ENCODE results near the gene ZNF697. TPM values are rescaled to one million over a fixed set of nuclear protein-coding genes. Genes with fewer than 3 reads are reported as not detected.
"Not testable (repeated sequence)": the region's sequence is repeated elsewhere in the genome, so short reads cannot be mapped to it uniquely, and the experiment has no call there.

ZNF697 gene
- total and polyA plus RNA-seq, 10 of the 15 experiments (the other 5 are each of a cell fraction or from before 2014, with no cell fraction given) = 0.48 to 5.9 (median 3.0) TPM

DNA sequence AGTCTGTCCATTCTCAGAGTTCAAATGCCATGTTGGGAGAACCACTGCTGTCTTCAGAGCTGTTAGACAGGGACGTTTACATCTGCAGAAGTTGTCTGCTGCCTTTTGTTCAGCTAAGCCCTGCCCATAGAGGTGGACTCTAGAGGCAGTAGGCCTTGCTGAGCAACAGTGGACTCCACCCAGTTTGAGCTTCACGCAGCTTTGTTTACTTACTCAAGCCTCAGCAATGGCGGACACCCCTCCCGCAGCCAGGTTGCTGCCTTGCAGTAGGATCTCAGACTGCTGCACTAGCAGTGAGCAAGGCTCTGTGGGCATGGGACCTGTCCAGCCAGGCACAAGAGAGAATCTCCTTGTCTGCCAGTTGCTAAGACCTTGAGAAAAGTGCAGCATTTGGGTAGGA is 48.8 kb upstream of the ZNF697 start:
- WGBS (ENCODE audit: insufficient coverage, insufficient replicate concordance, low lambda C conversion rate, missing lambda C conversion rate) = 50% methylated on average over 4 of the region's 4 CpGs
- intact Hi-C loops (cut with micrococcal nuclease; ENCODE audit: unreplicated experiment); H3K27me3 ChIP-seq (replicated peaks in 1 of 2; ENCODE audit: control insufficient read depth in 2 of 2, insufficient read depth in 2 of 2, low read length in 1 of 2); H2AFZ ChIP-seq (ENCODE audit: control insufficient read depth, low read depth, low read length); H3K4me2 ChIP-seq (ENCODE audit: control insufficient read depth, insufficient read depth); BruUV-seq (replicated peaks); H3K9ac ChIP-seq (ENCODE audit: control insufficient read depth, insufficient read depth, low read length); POLR2A ChIA-PET; in situ Hi-C loops (cut with MboI); RAD21 ChIA-PET (ENCODE audit: unreplicated experiment); H4K20me1 ChIP-seq (ENCODE audit: control insufficient read depth, insufficient read depth); SMC1A ChIA-PET (ENCODE audit: uncharacterized antibody, unreplicated experiment); FAIRE-seq; H3K4me3 ChIP-seq; ATAC-seq; H3K27ac ChIP-seq (ENCODE audit: control insufficient read depth, insufficient read depth); DNase-seq (ENCODE audit: low read depth, low spot score); H3K36me3 ChIP-seq (ENCODE audit: control insufficient read depth in 2 of 2, insufficient read depth in 2 of 2, low read length in 1 of 2); H3K4me1 ChIP-seq (ENCODE audit: control insufficient read depth, insufficient read depth, low read length); H3K9me3 ChIP-seq (replicated peaks; ENCODE audit: control insufficient read depth, insufficient read depth, low read length); H3K79me2 ChIP-seq (ENCODE audit: control insufficient read depth, insufficient read depth, low read length): not testable (repeated sequence)
- CTCF ChIA-PET = interaction anchor here (1.2 to 1.4 kb wide), 2 partner anchors 8 to 21 kb away, joined by 4 read pairs; no protein-coding TSS in a partner anchor

DNA sequence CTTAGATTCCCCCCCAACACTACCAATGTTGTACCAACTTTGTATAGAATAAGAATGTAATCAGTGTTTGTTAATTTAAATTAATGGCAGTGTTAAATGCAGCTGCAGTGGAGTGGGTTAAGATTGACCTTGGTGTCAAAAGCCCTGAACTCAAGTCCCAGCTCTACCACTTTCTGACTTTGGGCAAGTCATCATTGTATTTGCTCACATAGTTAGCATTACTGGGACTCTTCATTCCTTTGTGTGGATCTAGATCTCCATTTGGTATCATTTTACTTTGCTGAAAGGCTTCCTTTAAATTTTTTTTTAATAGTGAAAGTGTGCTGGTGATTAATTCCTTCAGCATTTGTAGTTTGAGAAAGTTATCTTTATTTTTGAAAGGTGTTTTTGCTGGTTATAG is 41.4 kb upstream of the ZNF697 start:
- no peak overlapping the region for H3K4me3 ChIP-seq
- H4K20me1 ChIP-seq (ENCODE audit: control insufficient read depth, insufficient read depth) = no peaks in the 10 kb centered on the region
- H2AFZ ChIP-seq (ENCODE audit: control insufficient read depth, low read depth, low read length) = no peak overlapping the region
- H3K9ac ChIP-seq (ENCODE audit: control insufficient read depth, insufficient read depth, low read length) = no peak overlapping the region
- no peaks in the 10 kb centered on the region for H3K36me3 ChIP-seq (ENCODE audit: control insufficient read depth in 2 of 2, insufficient read depth in 2 of 2, low read length in 1 of 2)
- in situ Hi-C loops (cut with MboI) (no loop called here), intact Hi-C loops (cut with micrococcal nuclease; ENCODE audit: unreplicated experiment) (no loop called here)
- SMC1A ChIA-PET (ENCODE audit: uncharacterized antibody, unreplicated experiment) = no interaction called here
- ATAC-seq (no peak), DNase-seq (ENCODE audit: low read depth, low spot score) (no peak), FAIRE-seq (no peak)
- RAD21 ChIA-PET (ENCODE audit: unreplicated experiment) = interaction anchor here (1.1 kb wide), 1 partner anchor 70 kb away, joined by 3 read pairs; no protein-coding TSS in a partner anchor
- H3K27me3 ChIP-seq (replicated peaks in 1 of 2; ENCODE audit: control insufficient read depth in 2 of 2, insufficient read depth in 2 of 2, low read length in 1 of 2) = 0 out of 4 replicates have a peak, but pooled peaks cover 0 to 2% of the 10 kb centered on the region in 2 experiments
- H3K27ac ChIP-seq (ENCODE audit: control insufficient read depth, insufficient read depth) = no peak overlapping the region
- no peak overlapping the region for H3K4me2 ChIP-seq (ENCODE audit: control insufficient read depth, insufficient read depth)
- H3K9me3 ChIP-seq (replicated peaks; ENCODE audit: control insufficient read depth, insufficient read depth, low read length) = no peaks in the 10 kb centered on the region
- CTCF ChIA-PET = interaction anchor here (1.2 to 1.5 kb wide), 2 partner anchors 8 to 15 kb away, joined by 4 read pairs; no protein-coding TSS in a partner anchor
- POLR2A ChIA-PET = no interaction called here
- no peaks in the 10 kb centered on the region for H3K79me2 ChIP-seq (ENCODE audit: control insufficient read depth, insufficient read depth, low read length)
- TF ChIP-seq IKZF2 (IDR thresholded peaks at IDR 0.05) = no peak
- TF ChIP-seq ZNF24 (IDR thresholded peaks at IDR 0.05) = no peak
- TF ChIP-seq HDAC2 (IDR thresholded peaks at IDR 0.05) = no peak
- TF ChIP-seq SMAD1 (IDR thresholded peaks at IDR 0.05; ENCODE audit: low read depth, partially characterized antibody) = no peak
- BruUV-seq (replicated peaks) = no TSS peak
- no peaks in the 10 kb centered on the region for H3K4me1 ChIP-seq (ENCODE audit: control insufficient read depth, insufficient read depth, low read length)

All from GM12878 (cell line).